ENCODE results near the gene AGK.

DNA sequence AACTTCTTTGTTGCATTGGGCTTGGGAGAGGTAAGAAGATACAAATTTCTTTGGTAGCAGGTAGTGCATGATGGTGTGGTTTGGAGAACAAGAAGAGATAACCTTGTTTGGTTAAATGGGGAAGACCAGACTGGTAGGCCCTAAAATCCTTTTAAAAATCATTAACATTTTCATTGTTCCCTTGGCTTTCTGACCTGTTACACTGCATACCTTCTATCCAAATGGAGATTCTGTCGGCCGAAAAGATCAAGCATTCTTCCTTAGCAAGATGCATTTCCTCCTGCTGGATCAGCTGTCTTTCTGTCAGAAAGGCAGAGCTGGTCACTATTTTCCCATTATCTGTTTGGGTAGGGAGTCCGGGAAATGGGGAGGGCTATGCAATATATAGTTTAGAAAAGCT, 33.7 kb downstream of the AGK start:
- TF ChIP-seq, protein P1, sequence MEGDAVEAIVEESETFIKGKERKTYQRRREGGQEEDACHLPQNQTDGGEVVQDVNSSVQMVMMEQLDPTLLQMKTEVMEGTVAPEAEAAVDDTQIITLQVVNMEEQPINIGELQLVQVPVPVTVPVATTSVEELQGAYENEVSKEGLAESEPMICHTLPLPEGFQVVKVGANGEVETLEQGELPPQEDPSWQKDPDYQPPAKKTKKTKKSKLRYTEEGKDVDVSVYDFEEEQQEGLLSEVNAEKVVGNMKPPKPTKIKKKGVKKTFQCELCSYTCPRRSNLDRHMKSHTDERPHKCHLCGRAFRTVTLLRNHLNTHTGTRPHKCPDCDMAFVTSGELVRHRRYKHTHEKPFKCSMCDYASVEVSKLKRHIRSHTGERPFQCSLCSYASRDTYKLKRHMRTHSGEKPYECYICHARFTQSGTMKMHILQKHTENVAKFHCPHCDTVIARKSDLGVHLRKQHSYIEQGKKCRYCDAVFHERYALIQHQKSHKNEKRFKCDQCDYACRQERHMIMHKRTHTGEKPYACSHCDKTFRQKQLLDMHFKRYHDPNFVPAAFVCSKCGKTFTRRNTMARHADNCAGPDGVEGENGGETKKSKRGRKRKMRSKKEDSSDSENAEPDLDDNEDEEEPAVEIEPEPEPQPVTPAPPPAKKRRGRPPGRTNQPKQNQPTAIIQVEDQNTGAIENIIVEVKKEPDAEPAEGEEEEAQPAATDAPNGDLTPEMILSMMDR (IDR thresholded peaks at IDR 0.05; ENCODE audit: insufficient read depth, low read length), result no peak
- TF ChIP-seq GABPA (IDR thresholded peaks at IDR 0.05; ENCODE audit: low read depth), result no peak
- no peak for TF ChIP-seq POLR2AphosphoS5 (IDR thresholded peaks at IDR 0.05; ENCODE audit: low read depth)

Data from HL-60 (cell line).